ENCODE data around the gene IL17RE. TPM values are rescaled to one million over a fixed set of nuclear protein-coding genes. Genes with fewer than 3 reads are reported as not detected.

IL17RE gene
- total and polyA plus RNA-seq, 2 donors (not counting 3 experiments of a cell fraction or from before 2014, with no cell fraction given) = 1.2 to 1.3 TPM

GRCh38 chr3:9951962-9952805 is 49.5 kb downstream of the IL17RE start, which contains the start of gene PRRT3:
PRRT3 (minus strand) TSS chr3:9952408; CDS start chr3:9950115, 2,293 bp downstream.
- no TSS peak for BruUV-seq (replicated peaks)
- Histone ChIP-seq H2AFZ (ENCODE audit: low read depth, low read length) (peak within 1 kb of the TSS; percentile 60), H3K79me2 (ENCODE audit: control insufficient read depth, insufficient read depth, low read length) (no peaks in the 10 kb centered on the region), H4K20me1 (replicated peaks; ENCODE audit: control insufficient read depth, extremely low read depth, insufficient read depth, low read length) (no peaks in the 10 kb centered on the region), H3K9me1 (replicated peaks; ENCODE audit: control insufficient read depth, extremely low read depth, insufficient read depth, low read length) (no peaks in the 10 kb centered on the region), H3K4me1 (ENCODE audit: control insufficient read depth, extremely low read depth, insufficient read depth, low read length) (peaks cover 7% of the 10 kb centered on the region), H3K27ac (ENCODE audit: insufficient read depth, low read depth, low read length) (no peak within 1 kb of the TSS), H3K4me3 (replicated peaks in 1 of 3; ENCODE audit: insufficient read depth in 1 of 3, low read depth in 1 of 3, low read length in 3 of 3) (peak within 1 kb of the TSS; percentile 16 to 67 (median 50)), H3K9me3 (replicated peaks; ENCODE audit: control insufficient read depth, insufficient read depth, low read length) (no peaks in the 10 kb centered on the region), H3K27me3 (ENCODE audit: control insufficient read depth in 2 of 2, insufficient read depth in 2 of 2, low read length in 2 of 2) (no peaks in the 10 kb centered on the region), H3K36me3 (ENCODE audit: control insufficient read depth in 2 of 2, extremely low read depth in 1 of 2, insufficient read depth in 2 of 2, low read length in 2 of 2) (no peaks in the 10 kb centered on the region), H3K4me2 (ENCODE audit: insufficient read depth, low read length) (peak within 1 kb of the TSS; percentile 49), H3K9ac (replicated peaks; ENCODE audit: extremely low read depth, insufficient read depth, low read length) (no peak within 1 kb of the TSS)
- no peak for TF ChIP-seq MAX (IDR thresholded peaks at IDR 0.05; ENCODE audit: insufficient read depth, insufficient read length)
- TF ChIP-seq EZH2 (IDR thresholded peaks at IDR 0.05; ENCODE audit: borderline replicate concordance, low read depth, low read length, severe bottlenecking) = no peak
- TF ChIP-seq FOS (IDR thresholded peaks at IDR 0.05; ENCODE audit: borderline replicate concordance, insufficient read depth, low read length) = no peak
- no peak for TF ChIP-seq JUN (IDR thresholded peaks at IDR 0.05; ENCODE audit: borderline replicate concordance, insufficient read depth, insufficient read length, low read depth)
- no peak for TF ChIP-seq GATA2 (IDR thresholded peaks at IDR 0.05; ENCODE audit: insufficient read depth, insufficient read length, low read depth, low read length)
- no peak for TF ChIP-seq MYC (IDR thresholded peaks at IDR 0.05; ENCODE audit: low read depth, low read length)
- no peak for TF ChIP-seq POLR2A (IDR thresholded peaks at IDR 0.05; ENCODE audit: low read depth, low read length)
- TF ChIP-seq CTCF (IDR thresholded peaks at IDR 0.05; ENCODE audit: extremely low read depth in 1 of 2, insufficient read depth in 1 of 2, low read depth in 1 of 2, low read length in 2 of 2) = no peak
- no peak for TF ChIP-seq POLR2AphosphoS5 (IDR thresholded peaks at IDR 0.05; ENCODE audit: insufficient read depth, low read depth, low read length)
- DNase-seq (ENCODE audit: low read depth, low spot score) (no peak), FAIRE-seq (no peak)
- dilution Hi-C loops (cut with MboI; ENCODE audit: extremely low pct_ligation_motif_present, low sequenced_read_pairs) (no loop called here), intact Hi-C loops (cut with micrococcal nuclease) (no loop called here)
- CTCF ChIA-PET = interaction anchor here (1.9 kb wide), 1 partner anchor 19 kb away, joined by 5 read pairs; the partner anchor contains the start of gene CRELD1
- POLR2A ChIA-PET = interaction anchor here (0.6 kb wide), 1 partner anchor 19 kb away, joined by 3 read pairs; no protein-coding TSS in a partner anchor
